ENCODE measurements around the gene MAP3K5. TPM values are rescaled to one million over a fixed set of nuclear protein-coding genes. Genes with fewer than 3 reads are reported as not detected.
"Not testable (repeated sequence)": the region's sequence is repeated elsewhere in the genome, so short reads cannot be mapped to it uniquely, and the experiment has no call there.

The MAP3K5 gene
- total and polyA plus RNA-seq, 2 donors (not counting 3 experiments of a cell fraction or from before 2014, with no cell fraction given) = 1.5 to 7.0 TPM

DNA sequence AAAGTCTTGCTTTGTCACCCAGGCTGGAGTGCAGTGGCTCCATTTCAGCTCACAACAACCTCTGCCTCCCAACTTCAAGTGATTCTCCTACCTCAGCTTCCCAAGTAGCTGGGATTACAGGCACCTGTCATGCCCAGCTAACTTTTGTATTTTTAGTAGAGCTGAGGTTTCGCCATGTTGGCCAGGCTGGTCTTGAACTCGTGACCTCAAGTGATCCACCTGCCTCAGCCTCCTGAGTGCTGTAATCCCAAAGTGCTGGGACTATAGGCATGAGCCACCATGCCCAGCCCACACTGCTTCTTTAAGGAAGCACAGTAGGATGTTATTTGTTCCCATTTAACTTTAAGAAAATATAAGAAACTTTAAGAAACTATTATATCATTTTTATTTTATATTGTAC, 206.8 kb downstream of the MAP3K5 start:
- intact Hi-C loops (cut with micrococcal nuclease) = loop anchor here (10.0 kb wide), 1 partner anchor 339 kb away; the partner anchor contains the start of gene SLC35D3

DNA sequence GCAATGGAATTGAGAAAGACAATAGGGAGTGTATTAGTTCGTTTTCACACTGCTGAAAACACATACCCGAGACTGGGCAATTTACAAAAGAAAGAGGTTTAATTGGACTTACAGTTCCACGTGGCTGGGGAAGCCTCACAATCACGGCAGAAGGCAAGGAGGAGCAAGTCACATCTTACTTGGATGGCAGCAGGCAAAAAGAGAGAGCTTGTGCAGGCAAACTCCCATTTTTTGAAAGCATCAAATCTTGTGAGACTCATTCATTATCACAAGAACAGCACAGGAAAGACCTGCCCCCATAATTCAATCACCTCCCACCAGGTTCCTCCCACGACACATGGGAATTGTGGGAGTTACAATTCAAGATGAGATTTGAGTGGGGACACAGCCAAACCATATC, 208.0 kb downstream of the MAP3K5 start:
- CTCF ChIA-PET = interaction anchor here (0.9 to 2.7 kb wide), 6 partner anchors 10 to 261 kb away, joined by 3 to 24 read pairs (median 5); partner anchors contain the start of gene MAP3K5
- intact Hi-C loops (cut with micrococcal nuclease) = loop anchor here (10.0 kb wide), 1 partner anchor 341 kb away; the partner anchor contains the start of gene SLC35D3

More for the DNA sequence above, 206.8 kb downstream of the MAP3K5 start:
- H3K27ac ChIP-seq (ENCODE audit: insufficient read depth, low read depth, low read length); H4K20me1 ChIP-seq (replicated peaks; ENCODE audit: control insufficient read depth, extremely low read depth, insufficient read depth, low read length); H3K79me2 ChIP-seq (ENCODE audit: control insufficient read depth, insufficient read depth, low read length); H3K4me2 ChIP-seq (ENCODE audit: insufficient read depth, low read length); DNase-seq (ENCODE audit: low read depth, low spot score); dilution Hi-C loops (cut with MboI; ENCODE audit: extremely low pct_ligation_motif_present, low sequenced_read_pairs); BruUV-seq (replicated peaks); H3K4me1 ChIP-seq (ENCODE audit: control insufficient read depth, extremely low read depth, insufficient read depth, low read length); H3K9ac ChIP-seq (replicated peaks; ENCODE audit: extremely low read depth, insufficient read depth, low read length); H3K9me3 ChIP-seq (replicated peaks; ENCODE audit: control insufficient read depth, insufficient read depth, low read length); H3K27me3 ChIP-seq (ENCODE audit: control insufficient read depth in 2 of 2, insufficient read depth in 2 of 2, low read length in 2 of 2); FAIRE-seq; H3K36me3 ChIP-seq (ENCODE audit: control insufficient read depth in 2 of 2, extremely low read depth in 1 of 2, insufficient read depth in 2 of 2, low read length in 2 of 2); H3K4me3 ChIP-seq (replicated peaks in 1 of 3; ENCODE audit: insufficient read depth in 1 of 3, low read depth in 1 of 3, low read length in 3 of 3); H3K9me1 ChIP-seq (replicated peaks; ENCODE audit: control insufficient read depth, extremely low read depth, insufficient read depth, low read length); H2AFZ ChIP-seq (ENCODE audit: low read depth, low read length): not testable (repeated sequence)
- CTCF ChIA-PET = interaction anchor here (0.6 to 2.7 kb wide), 3 partner anchors 58 to 453 kb away, joined by 3 to 24 read pairs (median 11); partner anchors contain the start of gene MAP3K5
- POLR2A ChIA-PET = interaction anchor here (1.4 kb wide), 1 partner anchor 12 kb away, joined by 3 read pairs; no protein-coding TSS in a partner anchor

More for the DNA sequence above, 208.0 kb downstream of the MAP3K5 start:
- DNase-seq (ENCODE audit: low read depth, low spot score); H3K4me2 ChIP-seq (ENCODE audit: insufficient read depth, low read length); H3K27ac ChIP-seq (ENCODE audit: insufficient read depth, low read depth, low read length); H3K27me3 ChIP-seq (ENCODE audit: control insufficient read depth in 2 of 2, insufficient read depth in 2 of 2, low read length in 2 of 2); BruUV-seq (replicated peaks); H3K4me1 ChIP-seq (ENCODE audit: control insufficient read depth, extremely low read depth, insufficient read depth, low read length); H2AFZ ChIP-seq (ENCODE audit: low read depth, low read length); H4K20me1 ChIP-seq (replicated peaks; ENCODE audit: control insufficient read depth, extremely low read depth, insufficient read depth, low read length); H3K4me3 ChIP-seq (replicated peaks in 1 of 3; ENCODE audit: insufficient read depth in 1 of 3, low read depth in 1 of 3, low read length in 3 of 3); H3K9me1 ChIP-seq (replicated peaks; ENCODE audit: control insufficient read depth, extremely low read depth, insufficient read depth, low read length); dilution Hi-C loops (cut with MboI; ENCODE audit: extremely low pct_ligation_motif_present, low sequenced_read_pairs); H3K36me3 ChIP-seq (ENCODE audit: control insufficient read depth in 2 of 2, extremely low read depth in 1 of 2, insufficient read depth in 2 of 2, low read length in 2 of 2); H3K9ac ChIP-seq (replicated peaks; ENCODE audit: extremely low read depth, insufficient read depth, low read length); FAIRE-seq; H3K9me3 ChIP-seq (replicated peaks; ENCODE audit: control insufficient read depth, insufficient read depth, low read length); H3K79me2 ChIP-seq (ENCODE audit: control insufficient read depth, insufficient read depth, low read length): not testable (repeated sequence)
- POLR2A ChIA-PET = interaction anchor here (1.4 kb wide), 1 partner anchor 13 kb away, joined by 3 read pairs; no protein-coding TSS in a partner anchor

Measured in endothelial cell of umbilical vein (primary cell).